BLaER1 treated with 17β-estradiol and CSF1 and Interleukin-3, amounts not matched to agents 10 nM and 100 nM (cell line): Measurements from ENCODE around the gene ZNF544.
"Not testable (repeated sequence)": the region's sequence is repeated elsewhere in the genome, so short reads cannot be mapped to it uniquely, and the experiment has no call there.

ENCODE experiments used
- H3K27ac ChIP-seq, 11 experiments: shearing (Covaris generic); formaldehyde crosslinking; 2 replicates each; pipeline ENCODE4 v1.8.1; 2022
- H3K27me3 ChIP-seq, 11 experiments: shearing (Covaris generic); formaldehyde crosslinking; 2 replicates each; pipeline ENCODE4 v1.8.1; 2022
- H3K36me3 ChIP-seq, 11 experiments: shearing (Covaris generic); formaldehyde crosslinking; 2 replicates each; pipeline ENCODE4 v1.8.1; 2022
- H3K4me1 ChIP-seq, 10 experiments: shearing (Covaris generic); formaldehyde crosslinking; 2 replicates each; pipeline ENCODE4 v1.8.1; 2022
- H3K4me2 ChIP-seq, 11 experiments: shearing (Covaris generic); formaldehyde crosslinking; 2 replicates each; pipeline ENCODE4 v1.8.1; 2022
- H3K4me3 ChIP-seq, 10 experiments: shearing (Covaris generic); formaldehyde crosslinking; 2 replicates each; pipeline ENCODE4 v1.8.1; 2022
- H3K9ac ChIP-seq, 11 experiments: shearing (Covaris generic); formaldehyde crosslinking; 2 replicates each; pipeline ENCODE4 v1.8.1; 2022
- H3K9me3 ChIP-seq, 11 experiments: shearing (Covaris generic); formaldehyde crosslinking; replicated peaks in 1 of 11; 2 replicates each; pipeline ENCODE4 v1.8.1; 2022
- H4K20me1 ChIP-seq, 11 experiments: shearing (Covaris generic); formaldehyde crosslinking; 2 replicates each; pipeline ENCODE4 v1.8.1; 2022
- Cebpa-rat ChIP-seq, 11 experiments: shearing (Covaris generic); IDR thresholded peaks; 2 replicates each; pipeline ENCODE4 v1.8.1; 2022

Gene ZNF544

GRCh38 chr19:58305065-58305931, 76.6 kb downstream of the ZNF544 start, which contains the start of gene ERVK3-1:
TSS of gene ERVK3-1 (plus strand) at chr19:58305377. CDS start at chr19:58312169, 6,792 bp downstream.
- Histone ChIP-seq H3K27me3 (no peaks in the 10 kb centered on the region), H4K20me1 (peaks cover 0 to 91% (median 39%) of the 10 kb centered on the region in 11 experiments; a peak in 16 of 22 replicates), H3K4me3 (peak within 1 kb of the TSS; percentile 77 to 96 (median 88)), H3K9ac (peak within 1 kb of the TSS; percentile 79 to 93 (median 92)), H3K36me3 (peaks cover 52 to 77% (median 69%) of the 10 kb centered on the region in 11 experiments), H3K4me1 (peaks cover 18 to 30% (median 23%) of the 10 kb centered on the region in 10 experiments), H3K4me2 (peak within 1 kb of the TSS; percentile 81 to 96 (median 92)), H3K27ac (peak within 1 kb of the TSS; percentile 77 to 94 (median 91)), H3K9me3 (peaks cover 0 to 21% (median 0%) of the 10 kb centered on the region in 11 experiments; a peak in 9 of 22 replicates)
- no peak for TF ChIP-seq Cebpa-rat (IDR thresholded peaks at IDR 0.05)

GRCh38 chr19:58305932-58306323, 77.2 kb downstream of the ZNF544 start:
- Histone ChIP-seq H3K4me3 (peak overlapping the region; percentile 77 to 96 (median 88)), H4K20me1 (peaks cover 0 to 91% (median 33%) of the 10 kb centered on the region in 11 experiments; a peak in 16 of 22 replicates), H3K36me3 (peaks cover 50 to 77% (median 69%) of the 10 kb centered on the region in 11 experiments), H3K4me2 (peak overlapping the region; percentile 81 to 96 (median 92)), H3K27ac (peak overlapping the region; percentile 77 to 94 (median 91)), H3K9me3 (peaks cover 0 to 19% (median 0%) of the 10 kb centered on the region in 11 experiments; a peak in 7 of 22 replicates), H3K27me3 (no peaks in the 10 kb centered on the region), H3K9ac (peak overlapping the region; percentile 79 to 93 (median 92)), H3K4me1 (peaks cover 18 to 30% (median 23%) of the 10 kb centered on the region in 10 experiments)
- no peak for TF ChIP-seq Cebpa-rat (IDR thresholded peaks at IDR 0.05)

GRCh38 chr19:58307736-58308135, 79.0 kb downstream of the ZNF544 start:
- H3K9me3 ChIP-seq = peaks cover 0 to 28% (median 6%) of the 10 kb centered on the region in 11 experiments; a peak in 7 of 22 replicates
- no peak for TF ChIP-seq Cebpa-rat (IDR thresholded peaks at IDR 0.05)
- H3K4me2 ChIP-seq = peak overlapping the region in 1 of 11 experiments; percentile 14; a peak in 1 of 22 replicates
- no peaks in the 10 kb centered on the region for H3K27me3 ChIP-seq
- H3K27ac ChIP-seq = no peak overlapping the region
- no peak overlapping the region for H3K4me3 ChIP-seq
- peaks cover 0 to 91% (median 38%) of the 10 kb centered on the region in 11 experiments; a peak in 18 of 22 replicates for H4K20me1 ChIP-seq
- peaks cover 18 to 30% (median 23%) of the 10 kb centered on the region in 10 experiments for H3K4me1 ChIP-seq
- no peak overlapping the region for H3K9ac ChIP-seq
- H3K36me3 ChIP-seq = peaks cover 60 to 77% (median 71%) of the 10 kb centered on the region in 11 experiments

GRCh38 chr19:58310685-58311084, 82.0 kb downstream of the ZNF544 start:
- Histone ChIP-seq H4K20me1 (peaks cover 1 to 93% (median 49%) of the 10 kb centered on the region in 11 experiments; a peak in 19 of 22 replicates), H3K4me1 (peaks cover 11 to 21% (median 13%) of the 10 kb centered on the region in 10 experiments), H3K9me3 (peaks cover 0 to 30% (median 6%) of the 10 kb centered on the region in 11 experiments; a peak in 7 of 22 replicates), H3K36me3 (peaks cover 90 to 95% (median 91%) of the 10 kb centered on the region in 11 experiments)
- not testable (repeated sequence) for H3K4me2 ChIP-seq, H3K4me3 ChIP-seq, H3K27me3 ChIP-seq, H3K27ac ChIP-seq, H3K9ac ChIP-seq

GRCh38 chr19:58311345-58311865, 82.7 kb downstream of the ZNF544 start:
- Histone ChIP-seq H3K27ac (no peak overlapping the region), H3K4me1 (peaks cover 7 to 15% (median 9%) of the 10 kb centered on the region in 10 experiments), H3K4me2 (no peak overlapping the region), H3K36me3 (peaks cover 94 to 99% (median 97%) of the 10 kb centered on the region in 11 experiments), H3K9me3 (peaks cover 0 to 30% (median 6%) of the 10 kb centered on the region in 11 experiments; a peak in 7 of 22 replicates), H3K27me3 (no peaks in the 10 kb centered on the region), H4K20me1 (peaks cover 5 to 93% (median 54%) of the 10 kb centered on the region in 11 experiments; a peak in 20 of 22 replicates), H3K9ac (no peak overlapping the region), H3K4me3 (no peak overlapping the region)
- no peak for TF ChIP-seq Cebpa-rat (IDR thresholded peaks at IDR 0.05)
